ENCODE data around the gene SLC43A2.

GRCh38 chr17:1617620-1618174 is 10.9 kb downstream of the SLC43A2 start:
- TF ChIP-seq CTCF (IDR thresholded peaks at IDR 0.05) = no peak
- no peak for TF ChIP-seq POLR2A (IDR thresholded peaks at IDR 0.05)

All from right lobe of liver (tissue), 4 donors.